Measurements from ENCODE around the gene ETV3L.

The ETV3L gene

GRCh38 chr1:157133426-157133825, 33.8 kb upstream of the ETV3L start:
- in situ Hi-C loops (cut with MboI; ENCODE audit: low pct_unique_long_range_greater_than_20kb, low sequenced_read_pairs) = no loop called here
- no peak for DNase-seq

GRCh38 chr1:157132616-157133167, 33.1 kb upstream of the ETV3L start:
- in situ Hi-C loops (cut with MboI; ENCODE audit: low pct_unique_long_range_greater_than_20kb, low sequenced_read_pairs) = no loop called here
- DNase-seq = no peak

- in situ Hi-C loops (cut with MboI; ENCODE audit: low pct_unique_long_range_greater_than_20kb, low sequenced_read_pairs) = no loop called here
These were observed 32.5 kb upstream of the ETV3L start for GRCh38 chr1:157132111-157132510.

GRCh38 chr1:157131281-157131680, 31.7 kb upstream of the ETV3L start:
- no peak for DNase-seq
- in situ Hi-C loops (cut with MboI; ENCODE audit: low pct_unique_long_range_greater_than_20kb, low sequenced_read_pairs) = no loop called here

More at GRCh38 chr1:157132111-157132510, 32.5 kb upstream of the ETV3L start:
- DNase-seq = no peak

GRCh38 chr1:157124855-157125254, 25.2 kb upstream of the ETV3L start:
- in situ Hi-C loops (cut with MboI; ENCODE audit: low pct_unique_long_range_greater_than_20kb, low sequenced_read_pairs) = no loop called here
- DNase-seq = no peak

GRCh38 chr1:157119448-157119847, 19.8 kb upstream of the ETV3L start:
- in situ Hi-C loops (cut with MboI; ENCODE audit: low pct_unique_long_range_greater_than_20kb, low sequenced_read_pairs) = no loop called here
- DNase-seq = no peak

- no peak for DNase-seq
- in situ Hi-C loops (cut with MboI; ENCODE audit: low pct_unique_long_range_greater_than_20kb, low sequenced_read_pairs) = no loop called here
These were observed 19.4 kb upstream of the ETV3L start for GRCh38 chr1:157119008-157119407.

GRCh38 chr1:157117527-157118057, 18.0 kb upstream of the ETV3L start:
- in situ Hi-C loops (cut with MboI; ENCODE audit: low pct_unique_long_range_greater_than_20kb, low sequenced_read_pairs) = no loop called here
- DNase-seq = no peak

- DNase-seq = no peak
- in situ Hi-C loops (cut with MboI; ENCODE audit: low pct_unique_long_range_greater_than_20kb, low sequenced_read_pairs) = no loop called here
These were observed 17.1 kb upstream of the ETV3L start for GRCh38 chr1:157116737-157117103.

GRCh38 chr1:157115851-157116736, 16.5 kb upstream of the ETV3L start:
- in situ Hi-C loops (cut with MboI; ENCODE audit: low pct_unique_long_range_greater_than_20kb, low sequenced_read_pairs) = no loop called here
- DNase-seq = no peak

GRCh38 chr1:157115429-157115838, 15.8 kb upstream of the ETV3L start:
- in situ Hi-C loops (cut with MboI; ENCODE audit: low pct_unique_long_range_greater_than_20kb, low sequenced_read_pairs) = no loop called here
- DNase-seq = no peak

GRCh38 chr1:157114183-157115121, 14.8 kb upstream of the ETV3L start:
- in situ Hi-C loops (cut with MboI; ENCODE audit: low pct_unique_long_range_greater_than_20kb, low sequenced_read_pairs) = no loop called here
- DNase-seq = no peak

GRCh38 chr1:157113631-157114030, 14.0 kb upstream of the ETV3L start:
- in situ Hi-C loops (cut with MboI; ENCODE audit: low pct_unique_long_range_greater_than_20kb, low sequenced_read_pairs) = no loop called here

GRCh38 chr1:157113106-157113505, 13.5 kb upstream of the ETV3L start:
- DNase-seq = no peak
- in situ Hi-C loops (cut with MboI; ENCODE audit: low pct_unique_long_range_greater_than_20kb, low sequenced_read_pairs) = no loop called here

More at GRCh38 chr1:157113631-157114030, 14.0 kb upstream of the ETV3L start:
- DNase-seq = no peak

- no peak for DNase-seq
- in situ Hi-C loops (cut with MboI; ENCODE audit: low pct_unique_long_range_greater_than_20kb, low sequenced_read_pairs) = no loop called here
These were observed 12.7 kb upstream of the ETV3L start for GRCh38 chr1:157112186-157112867.

- in situ Hi-C loops (cut with MboI; ENCODE audit: low pct_unique_long_range_greater_than_20kb, low sequenced_read_pairs) = no loop called here
These were observed 12.0 kb upstream of the ETV3L start for GRCh38 chr1:157111396-157112165.

GRCh38 chr1:157110686-157111085, 11.1 kb upstream of the ETV3L start:
- in situ Hi-C loops (cut with MboI; ENCODE audit: low pct_unique_long_range_greater_than_20kb, low sequenced_read_pairs) = no loop called here
- no peak for DNase-seq

More at GRCh38 chr1:157111396-157112165, 12.0 kb upstream of the ETV3L start:
- DNase-seq = no peak

GRCh38 chr1:157110003-157110402, 10.4 kb upstream of the ETV3L start:
- in situ Hi-C loops (cut with MboI; ENCODE audit: low pct_unique_long_range_greater_than_20kb, low sequenced_read_pairs) = no loop called here
- DNase-seq = no peak

Measured in KBM-7 (cell line).